Hepatocyte (in vitro differentiated cells): ENCODE measurements around the gene PPOX. TPM values are rescaled to one million over a fixed set of nuclear protein-coding genes. Genes with fewer than 3 reads are reported as not detected.

Experiments used
- DNase-seq: peaks from one replicate; pipeline ENCODE4 v3.0.0-alpha.2; 2016; ENCODE audit warnings: low spot score
- H2AFZ ChIP-seq: fragments of 200-600 bp; sonication (generic); 2 replicates; pipeline ENCODE4 v1.6.0; 2016; ENCODE audit warnings: antibody characterized with exemption, mild to moderate bottlenecking
- H3K27ac ChIP-seq: fragments of 200-600 bp; sonication (generic); 2 replicates; pipeline ENCODE4 v1.5.1; 2016; ENCODE audit warnings: mild to moderate bottlenecking
- H3K27me3 ChIP-seq: fragments of 200-600 bp; sonication (generic); 2 replicates; pipeline ENCODE4 v1.6.1; 2016
- H3K36me3 ChIP-seq: fragments of 200-600 bp; sonication (generic); replicated peaks from 2 replicates; pipeline ENCODE4 v1.5.1; 2016; ENCODE audit warnings: low read depth; ENCODE audit not compliant: insufficient read depth
- H3K4me1 ChIP-seq: fragments of 200-600 bp; sonication (generic); 2 replicates; pipeline ENCODE4 v1.5.1; 2016; ENCODE audit warnings: mild to moderate bottlenecking, moderate library complexity; ENCODE audit not compliant: insufficient read depth
- H3K4me2 ChIP-seq: fragments of 200-600 bp; sonication (generic); 2 replicates; pipeline ENCODE4 v1.6.0; 2016
- H3K4me3 ChIP-seq: fragments of 200-600 bp; sonication (generic); 2 replicates; pipeline ENCODE4 v1.5.1; 2016; ENCODE audit warnings: mild to moderate bottlenecking
- H3K79me2 ChIP-seq: fragments of 200-600 bp; sonication (generic); 2 replicates; pipeline ENCODE4 v1.6.0; 2017; ENCODE audit warnings: mild to moderate bottlenecking
- H3K9me2 ChIP-seq: fragments of 200-600 bp; sonication (generic); replicated peaks from 2 replicates; pipeline ENCODE4 v1.6.0; 2017; ENCODE audit warnings: mild to moderate bottlenecking; ENCODE audit not compliant: insufficient read depth
- H3K9me3 ChIP-seq: fragments of 200-600 bp; sonication (generic); 2 replicates; pipeline ENCODE4 v1.5.1; 2016; ENCODE audit warnings: low read depth, mild to moderate bottlenecking
- H4K20me1 ChIP-seq: fragments of 200-600 bp; sonication (generic); 2 replicates; pipeline ENCODE4 v1.6.0; 2016; ENCODE audit warnings: mild to moderate bottlenecking; ENCODE audit not compliant: insufficient read depth, poor library complexity, severe bottlenecking
- CTCF ChIP-seq: fragments of 200-600 bp; sonication (generic); IDR thresholded peaks from 2 replicates; pipeline ENCODE4 v1.5.1; 2016; ENCODE audit warnings: antibody characterized with exemption, mild to moderate bottlenecking; ENCODE audit not compliant: poor library complexity
- EZH2 ChIP-seq: fragments of 200-600 bp; sonication (generic); IDR thresholded peaks from 2 replicates; pipeline ENCODE4 v1.6.1; 2016; ENCODE audit warnings: antibody characterized with exemption, mild to moderate bottlenecking, borderline replicate concordance
- EZH2phosphoT487 ChIP-seq: fragments of 200-600 bp; sonication (generic); IDR thresholded peaks from one replicate; pipeline ENCODE4 v1.6.1; 2018; ENCODE audit warnings: antibody characterized with exemption, mild to moderate bottlenecking, low read depth, moderate library complexity; ENCODE audit not compliant: unreplicated experiment, severe bottlenecking
- WGBS: methylation state at CpG from one replicate; pipeline ENCODE4 v1.1.6; 2016; ENCODE audit warnings: low lambda C conversion rate; ENCODE audit errors: missing lambda C conversion rate; 5-methylcytosine and 5-hydroxymethylcytosine counted together
- polyA plus RNA-seq: library from polyadenylated mRNA; unstranded; fragments of >200 nt; fragmentation: Nextera tagmentation; extraction: Ambion mirVana; gene quantifications from 2 replicates; pipeline ENCODE4 v1.2.1, GENCODE V29; 2016
- total RNA-seq: library from RNA; depleted of rRNA; stranded (reverse); fragments of >200 nt; gene quantifications from 2 replicates; pipeline ENCODE4 v1.2.3, GENCODE V29; 2014

PPOX gene
- total and polyA plus RNA-seq, 2 experiments from 2014 or later = 11.2 to 30.7 TPM

- Histone ChIP-seq H3K4me3 (no peak overlapping the region), H3K27me3 (no peaks in the 10 kb centered on the region), H3K4me1 (peaks cover 28% of the 10 kb centered on the region), H3K79me2 (peaks cover 51% of the 10 kb centered on the region), H3K4me2 (no peak overlapping the region), H3K27ac (peak overlapping the region; percentile 95), H4K20me1 (no peaks in the 10 kb centered on the region), H3K36me3 (no peaks in the 10 kb centered on the region), H3K9me3 (no peaks in the 10 kb centered on the region), H2AFZ (no peak overlapping the region), H3K9me2 (no peaks in the 10 kb centered on the region)
- no peak for DNase-seq
- TF ChIP-seq EZH2 (no peak), CTCF (no peak), EZH2phosphoT487 (no peak)
- WGBS = 95% methylated on average over 3 of the region's 3 CpGs
Measured at GRCh38 chr1:161121042-161121650, 45.1 kb upstream of the PPOX start.

GRCh38 chr1:161121834-161122233 lies 44.4 kb upstream of the PPOX start:
- no peak overlapping the region for H2AFZ ChIP-seq
- DNase-seq = no peak
- H3K4me3 ChIP-seq = no peak overlapping the region
- H3K4me1 ChIP-seq = peaks cover 21% of the 10 kb centered on the region
- no peaks in the 10 kb centered on the region for H3K27me3 ChIP-seq
- peaks cover 51% of the 10 kb centered on the region for H3K79me2 ChIP-seq
- no peaks in the 10 kb centered on the region for H4K20me1 ChIP-seq
- H3K9me2 ChIP-seq = no peaks in the 10 kb centered on the region
- H3K27ac ChIP-seq = no peak overlapping the region
- H3K9me3 ChIP-seq = no peaks in the 10 kb centered on the region
- no peak overlapping the region for H3K4me2 ChIP-seq
- no peaks in the 10 kb centered on the region for H3K36me3 ChIP-seq
- WGBS = 89% methylated on average over 4 of the region's 4 CpGs
- TF ChIP-seq CTCF (no peak), EZH2 (no peak), EZH2phosphoT487 (no peak)

GRCh38 chr1:161122967-161123366 lies 43.3 kb upstream of the PPOX start:
- DNase-seq = no peak
- H2AFZ ChIP-seq = no peak overlapping the region
- no peak for TF ChIP-seq EZH2phosphoT487
- no peak for TF ChIP-seq CTCF
- TF ChIP-seq EZH2 = no peak
- no peaks in the 10 kb centered on the region for H3K36me3 ChIP-seq
- no peak overlapping the region for H3K4me3 ChIP-seq
- H3K27ac ChIP-seq = no peak overlapping the region
- WGBS = 93% methylated on average over 6 of the region's 6 CpGs
- peaks cover 17% of the 10 kb centered on the region for H3K4me1 ChIP-seq
- no peaks in the 10 kb centered on the region for H4K20me1 ChIP-seq
- no peaks in the 10 kb centered on the region for H3K9me2 ChIP-seq
- peaks cover 53% of the 10 kb centered on the region for H3K79me2 ChIP-seq
- no peak overlapping the region for H3K4me2 ChIP-seq
- H3K27me3 ChIP-seq = no peaks in the 10 kb centered on the region
- no peaks in the 10 kb centered on the region for H3K9me3 ChIP-seq

- TF ChIP-seq EZH2 (no peak), CTCF (no peak), EZH2phosphoT487 (no peak)
- Histone ChIP-seq H3K79me2 (peaks cover 78% of the 10 kb centered on the region), H4K20me1 (no peaks in the 10 kb centered on the region), H3K4me2 (no peak overlapping the region), H3K4me3 (no peak overlapping the region), H3K9me2 (no peaks in the 10 kb centered on the region), H3K4me1 (peaks cover 9% of the 10 kb centered on the region), H3K36me3 (no peaks in the 10 kb centered on the region), H3K9me3 (no peaks in the 10 kb centered on the region), H3K27ac (no peak overlapping the region), H3K27me3 (no peaks in the 10 kb centered on the region), H2AFZ (no peak overlapping the region)
- 85% methylated on average over 2 of the region's 2 CpGs for WGBS
- DNase-seq = no peak
Measured at GRCh38 chr1:161127649-161128048, 38.6 kb upstream of the PPOX start.
